BJ (cell line): ENCODE data around the gene DRAXIN. TPM values are rescaled to one million over a fixed set of nuclear protein-coding genes. Genes with fewer than 3 reads are reported as not detected.

Experiments used
- CTCF ChIA-PET: fragments of 350-600 bp; formaldehyde crosslinking; extraction: SDS; loops from one replicate; lab custom pipeline; 2021; ENCODE audit warnings: antibody characterized with exemption, inconsistent platforms; lab: Yijun Ruan, JAX
- POLR2A ChIA-PET: fragments of 300-600 bp; sonication (Branson Sonifier 250); formaldehyde crosslinking; extraction: SDS; loops from one replicate; lab custom pipeline; 2021; ENCODE audit warnings: antibody characterized with exemption; lab: Charles Lee
- DNase-seq: peaks from one replicate; pipeline ENCODE4 v3.0.0-alpha.2; 2011; ENCODE audit warnings: low read depth
- H3K27me3 ChIP-seq: 2 replicates; pipeline ENCODE4 v1.6.0; 2011; ENCODE audit warnings: low read length; ENCODE audit not compliant: control insufficient read depth, insufficient read depth
- H3K36me3 ChIP-seq: 2 replicates; pipeline ENCODE4 v1.5.1; 2011; ENCODE audit warnings: low read length; ENCODE audit not compliant: control insufficient read depth, insufficient read depth
- H3K4me3 ChIP-seq: 2 replicates; pipeline ENCODE4 v1.5.1; 2011; ENCODE audit warnings: low read depth, mild to moderate bottlenecking, control low read depth, low read length
- polyA plus RNA-seq: library from polyadenylated mRNA; depleted of rRNA; stranded (reverse); fragments of >200 nt; gene quantifications from 2 replicates; pipeline ENCODE4 v1.2.3, GENCODE V29; 2011
- TF ChIP-seq, protein P1 (sequence below): IDR thresholded peaks from 2 replicates; pipeline ENCODE4 v1.5.1; 2011; ENCODE audit warnings: low read depth, mild to moderate bottlenecking, control low read depth, inconsistent platforms, low read length, moderate library complexity; ENCODE audit not compliant: insufficient read depth

Gene DRAXIN
- polyA plus RNA-seq, 1 experiment: 0.01 TPM

DNA sequence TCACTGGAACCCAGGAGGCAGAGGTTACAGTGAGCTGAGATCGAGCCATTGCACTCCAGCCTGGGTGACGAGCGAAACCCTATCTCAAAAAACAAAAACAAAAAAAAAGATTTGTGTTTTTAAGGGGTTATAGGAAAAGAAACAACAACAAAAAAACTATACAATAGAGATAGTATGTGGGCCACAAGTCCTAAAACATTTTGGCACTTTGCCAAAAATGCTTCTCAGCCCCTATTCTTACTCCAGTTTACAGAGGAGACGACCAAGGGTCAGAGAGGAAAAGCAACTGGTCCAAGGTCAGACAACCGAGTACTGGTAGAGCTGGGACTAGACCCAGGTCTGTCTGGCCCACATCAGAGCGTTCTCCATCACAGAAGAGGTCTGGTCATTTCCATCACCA is 33.9 kb upstream of the DRAXIN start:
- Histone ChIP-seq H3K36me3 (peaks cover 15% of the 10 kb centered on the region), H3K4me3 (no peak overlapping the region), H3K27me3 (no peaks in the 10 kb centered on the region)
- POLR2A ChIA-PET: no interaction called here
- CTCF ChIA-PET: interaction anchor here (0.9 to 1.7 kb wide), 3 partner anchors 9 to 62 kb away, joined by 3 to 5 read pairs (median 4); no protein-coding TSS in a partner anchor
- DNase-seq: no peak
- TF ChIP-seq, protein P1, sequence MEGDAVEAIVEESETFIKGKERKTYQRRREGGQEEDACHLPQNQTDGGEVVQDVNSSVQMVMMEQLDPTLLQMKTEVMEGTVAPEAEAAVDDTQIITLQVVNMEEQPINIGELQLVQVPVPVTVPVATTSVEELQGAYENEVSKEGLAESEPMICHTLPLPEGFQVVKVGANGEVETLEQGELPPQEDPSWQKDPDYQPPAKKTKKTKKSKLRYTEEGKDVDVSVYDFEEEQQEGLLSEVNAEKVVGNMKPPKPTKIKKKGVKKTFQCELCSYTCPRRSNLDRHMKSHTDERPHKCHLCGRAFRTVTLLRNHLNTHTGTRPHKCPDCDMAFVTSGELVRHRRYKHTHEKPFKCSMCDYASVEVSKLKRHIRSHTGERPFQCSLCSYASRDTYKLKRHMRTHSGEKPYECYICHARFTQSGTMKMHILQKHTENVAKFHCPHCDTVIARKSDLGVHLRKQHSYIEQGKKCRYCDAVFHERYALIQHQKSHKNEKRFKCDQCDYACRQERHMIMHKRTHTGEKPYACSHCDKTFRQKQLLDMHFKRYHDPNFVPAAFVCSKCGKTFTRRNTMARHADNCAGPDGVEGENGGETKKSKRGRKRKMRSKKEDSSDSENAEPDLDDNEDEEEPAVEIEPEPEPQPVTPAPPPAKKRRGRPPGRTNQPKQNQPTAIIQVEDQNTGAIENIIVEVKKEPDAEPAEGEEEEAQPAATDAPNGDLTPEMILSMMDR: no peak

GRCh38 chr1:11658542-11658941 is 33.0 kb upstream of the DRAXIN start:
- ChIA-PET POLR2A (no interaction called here), CTCF (interaction anchor here (1.4 to 1.7 kb wide), 2 partner anchors 10 to 61 kb away, joined by 5 read pairs; no protein-coding TSS in a partner anchor)
- TF ChIP-seq, protein P1: no peak
- H3K27me3 ChIP-seq: no peaks in the 10 kb centered on the region
- peaks cover 15% of the 10 kb centered on the region for H3K36me3 ChIP-seq
- DNase-seq: no peak
- no peak overlapping the region for H3K4me3 ChIP-seq

- TF ChIP-seq, protein P1: no peak
- H3K36me3 ChIP-seq: peaks cover 15% of the 10 kb centered on the region
- POLR2A ChIA-PET: interaction anchor here (0.6 kb wide), 1 partner anchor 13 kb away, joined by 3 read pairs; no protein-coding TSS in a partner anchor
Observed at GRCh38 chr1:11659748-11660147, 31.8 kb upstream of the DRAXIN start.

DNA sequence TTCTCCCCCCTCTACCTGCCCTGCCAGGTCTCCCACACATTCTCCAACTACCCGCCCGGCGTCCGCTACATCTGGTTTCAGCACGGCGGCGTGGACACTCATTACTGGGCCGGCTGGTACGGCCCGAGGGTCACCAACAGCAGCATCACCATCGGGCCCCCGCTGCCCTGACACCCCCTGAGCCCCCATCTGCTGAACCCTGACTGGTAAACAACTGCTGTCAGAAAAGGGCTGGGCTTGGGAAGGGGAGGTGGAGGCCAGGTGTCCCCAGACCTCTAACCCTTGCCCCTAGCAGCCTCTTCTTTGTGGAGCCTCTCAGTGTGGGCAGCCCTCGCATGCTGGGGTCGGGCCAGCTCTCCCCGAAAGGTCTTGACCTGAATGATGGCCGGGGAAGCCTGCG is 30.4 kb upstream of the DRAXIN start:
- Histone ChIP-seq H3K27me3 (no peaks in the 10 kb centered on the region), H3K4me3 (no peak overlapping the region), H3K36me3 (peaks cover 15% of the 10 kb centered on the region)
- CTCF ChIA-PET: interaction anchor here (1.2 kb wide), 1 partner anchor 11 kb away, joined by 5 read pairs; no protein-coding TSS in a partner anchor
- DNase-seq: no peak
- POLR2A ChIA-PET: no interaction called here
- TF ChIP-seq, protein P1: no peak

More at GRCh38 chr1:11659748-11660147, 31.8 kb upstream of the DRAXIN start:
- Histone ChIP-seq H3K27me3 (no peaks in the 10 kb centered on the region), H3K4me3 (no peak overlapping the region)
- DNase-seq: no peak
- CTCF ChIA-PET: interaction anchor here (0.9 to 1.2 kb wide), 3 partner anchors 14 to 622 kb away, joined by 4 to 5 read pairs (median 4); no protein-coding TSS in a partner anchor

DNA sequence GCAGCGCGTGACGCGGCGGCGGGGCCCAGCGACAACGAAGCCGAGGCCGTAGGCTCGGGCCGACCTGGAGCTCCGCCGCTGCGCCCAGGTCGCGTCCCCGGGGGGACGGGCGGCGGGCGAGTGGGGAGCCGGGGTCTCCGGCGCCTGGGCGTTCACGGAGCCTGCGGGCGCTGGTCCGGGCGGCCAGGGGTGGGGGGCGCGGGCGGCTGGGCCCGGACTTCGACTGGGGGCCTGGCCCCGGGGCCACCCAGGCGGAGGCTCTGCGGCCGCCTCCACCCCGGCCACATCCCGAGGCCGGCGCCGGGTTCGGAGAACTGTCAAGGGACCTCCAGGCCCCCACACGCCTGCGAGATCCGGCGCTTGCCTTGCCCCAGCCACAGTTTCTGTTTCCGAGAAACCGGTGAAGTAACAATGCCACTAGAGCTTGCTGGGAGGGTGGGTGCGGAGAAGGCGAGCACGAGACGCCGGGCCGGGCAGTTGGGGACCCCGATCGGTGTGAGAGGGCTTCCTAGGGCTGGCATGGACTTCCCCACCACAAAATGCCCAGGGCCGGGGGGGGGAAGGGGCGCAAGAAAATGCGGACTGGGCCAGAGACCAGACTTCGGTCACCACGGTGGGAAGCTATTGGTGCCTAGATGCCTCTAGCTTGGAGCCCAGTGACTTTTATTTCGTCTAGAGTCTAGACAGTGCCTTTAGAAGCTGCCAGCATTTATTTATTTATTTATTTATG is 27.0 kb upstream of the DRAXIN start:
- Histone ChIP-seq H3K4me3 (peak overlapping the region; percentile 41), H3K36me3 (peaks cover 16% of the 10 kb centered on the region), H3K27me3 (no peaks in the 10 kb centered on the region)
- ChIA-PET POLR2A (interaction anchor here (0.6 to 1.4 kb wide), 2 partner anchors 9 to 243 kb away, joined by 5 to 13 read pairs; no protein-coding TSS in a partner anchor), CTCF (interaction anchor here (0.9 to 3.7 kb wide), 24 partner anchors 8 to 626 kb away, joined by 3 to 27 read pairs (median 6); partner anchors contain the start of genes FBXO2, FBXO44 and MAD2L2)
- no peak for DNase-seq
- TF ChIP-seq, protein P1: no peak
